Astrocyte of the spinal cord (primary cell): ENCODE results near the gene CRIM1.

Experiments used
- DNase-seq: peaks from one replicate; pipeline ENCODE4 v3.0.0; 2011; ENCODE audit warnings: low read depth, low spot score
- H3K4me3 ChIP-seq: 2 replicates; pipeline ENCODE4 v1.5.1; 2011; ENCODE audit warnings: low read depth, mild to moderate bottlenecking, low read length, moderate library complexity
- in situ Hi-C: cut with HindIII; loops from 2 replicates; pipeline ENCODE4 v1.10.0; 2017; ENCODE audit warnings: low sequenced_read_pairs
- TF ChIP-seq, protein P1 (sequence below): IDR thresholded peaks from 2 replicates; pipeline ENCODE4 v1.5.1; 2012; ENCODE audit warnings: low read depth, mild to moderate bottlenecking, low read length, inconsistent platforms

The CRIM1 gene

DNA sequence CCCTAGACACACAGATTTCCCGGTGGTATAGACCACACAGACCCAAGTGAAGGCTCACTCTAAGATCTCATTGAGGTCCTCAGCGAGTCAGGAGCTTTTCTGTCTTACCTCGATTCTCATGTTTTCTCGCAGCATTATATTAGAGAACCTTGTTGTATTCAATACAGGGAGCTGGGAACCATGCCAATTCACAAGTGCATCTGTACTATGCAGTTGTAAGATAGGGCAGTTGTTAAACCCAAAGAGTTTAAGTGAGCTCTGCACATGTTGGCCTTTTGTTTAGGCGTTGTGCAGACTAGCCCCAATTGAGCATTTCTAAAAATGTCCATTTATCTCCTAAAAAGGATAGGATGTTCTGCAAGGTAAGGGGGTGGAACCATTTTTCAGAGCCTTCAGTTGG is 182.8 kb downstream of the CRIM1 start:
- TF ChIP-seq, protein P1, sequence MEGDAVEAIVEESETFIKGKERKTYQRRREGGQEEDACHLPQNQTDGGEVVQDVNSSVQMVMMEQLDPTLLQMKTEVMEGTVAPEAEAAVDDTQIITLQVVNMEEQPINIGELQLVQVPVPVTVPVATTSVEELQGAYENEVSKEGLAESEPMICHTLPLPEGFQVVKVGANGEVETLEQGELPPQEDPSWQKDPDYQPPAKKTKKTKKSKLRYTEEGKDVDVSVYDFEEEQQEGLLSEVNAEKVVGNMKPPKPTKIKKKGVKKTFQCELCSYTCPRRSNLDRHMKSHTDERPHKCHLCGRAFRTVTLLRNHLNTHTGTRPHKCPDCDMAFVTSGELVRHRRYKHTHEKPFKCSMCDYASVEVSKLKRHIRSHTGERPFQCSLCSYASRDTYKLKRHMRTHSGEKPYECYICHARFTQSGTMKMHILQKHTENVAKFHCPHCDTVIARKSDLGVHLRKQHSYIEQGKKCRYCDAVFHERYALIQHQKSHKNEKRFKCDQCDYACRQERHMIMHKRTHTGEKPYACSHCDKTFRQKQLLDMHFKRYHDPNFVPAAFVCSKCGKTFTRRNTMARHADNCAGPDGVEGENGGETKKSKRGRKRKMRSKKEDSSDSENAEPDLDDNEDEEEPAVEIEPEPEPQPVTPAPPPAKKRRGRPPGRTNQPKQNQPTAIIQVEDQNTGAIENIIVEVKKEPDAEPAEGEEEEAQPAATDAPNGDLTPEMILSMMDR, result no peak
- H3K4me3 ChIP-seq, result no peak overlapping the region
- DNase-seq, result no peak
- in situ Hi-C loops, result no loop called here

DNA sequence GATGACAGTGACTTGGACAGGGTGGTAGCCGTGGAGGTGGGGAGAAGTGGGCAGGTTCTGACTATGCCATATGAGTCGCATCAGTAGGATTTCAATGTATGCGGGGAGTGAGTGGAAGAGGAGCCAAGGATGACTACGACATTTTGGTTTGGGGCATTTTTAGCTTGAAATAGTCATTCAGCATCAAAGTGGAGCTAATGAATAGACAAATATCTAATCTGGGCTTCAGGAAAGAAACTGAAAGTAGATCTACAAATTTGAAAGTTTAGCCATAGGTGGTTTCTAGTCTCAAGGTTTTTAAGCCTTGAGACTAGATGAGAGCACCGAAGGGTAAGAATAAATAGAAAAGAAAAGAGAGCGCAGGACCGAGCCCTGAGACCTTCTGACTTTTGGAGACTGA is 184.1 kb downstream of the CRIM1 start:
- DNase-seq, result no peak
- in situ Hi-C loops, result no loop called here
- H3K4me3 ChIP-seq, result no peak overlapping the region
- TF ChIP-seq, protein P1, result no peak

DNA sequence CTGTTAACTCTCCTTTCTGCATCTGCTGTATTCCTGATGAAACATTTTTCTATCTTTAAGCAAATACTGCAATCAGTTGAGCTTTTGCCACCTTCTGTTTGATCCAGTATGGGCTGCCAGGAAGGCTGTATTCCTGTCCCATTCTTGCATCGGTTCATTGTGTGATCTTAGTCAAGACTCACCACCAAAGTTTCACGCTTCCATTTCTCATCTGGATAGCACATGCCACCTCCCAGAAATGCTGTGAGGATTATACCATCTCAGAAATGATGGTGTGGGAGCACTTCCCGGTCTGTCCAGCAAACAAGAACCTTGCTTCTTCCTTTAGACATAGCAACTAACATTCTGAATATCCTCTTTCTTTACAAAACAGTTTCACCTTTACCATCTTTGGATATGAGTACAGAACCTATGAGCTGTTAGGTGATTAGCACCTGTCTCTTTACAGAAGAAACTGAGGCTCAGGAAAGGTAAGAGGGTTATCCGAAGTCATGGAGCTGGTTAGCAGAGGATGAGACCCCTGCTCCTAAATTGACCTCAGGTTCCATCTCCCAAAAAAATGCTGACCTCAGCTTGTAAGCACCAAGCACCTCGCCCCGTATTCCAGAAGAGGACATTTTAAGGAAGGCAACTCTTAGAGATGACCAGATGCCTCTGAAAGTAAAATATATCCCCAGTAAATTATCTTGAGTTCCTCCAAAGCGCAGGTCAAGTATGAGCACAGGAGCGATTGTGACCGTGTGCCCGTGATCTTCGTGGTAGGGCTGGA is 185.6 kb downstream of the CRIM1 start:
- H3K4me3 ChIP-seq, result no peak overlapping the region
- DNase-seq, result no peak
- in situ Hi-C loops, result no loop called here
- TF ChIP-seq, protein P1, result no peak

DNA sequence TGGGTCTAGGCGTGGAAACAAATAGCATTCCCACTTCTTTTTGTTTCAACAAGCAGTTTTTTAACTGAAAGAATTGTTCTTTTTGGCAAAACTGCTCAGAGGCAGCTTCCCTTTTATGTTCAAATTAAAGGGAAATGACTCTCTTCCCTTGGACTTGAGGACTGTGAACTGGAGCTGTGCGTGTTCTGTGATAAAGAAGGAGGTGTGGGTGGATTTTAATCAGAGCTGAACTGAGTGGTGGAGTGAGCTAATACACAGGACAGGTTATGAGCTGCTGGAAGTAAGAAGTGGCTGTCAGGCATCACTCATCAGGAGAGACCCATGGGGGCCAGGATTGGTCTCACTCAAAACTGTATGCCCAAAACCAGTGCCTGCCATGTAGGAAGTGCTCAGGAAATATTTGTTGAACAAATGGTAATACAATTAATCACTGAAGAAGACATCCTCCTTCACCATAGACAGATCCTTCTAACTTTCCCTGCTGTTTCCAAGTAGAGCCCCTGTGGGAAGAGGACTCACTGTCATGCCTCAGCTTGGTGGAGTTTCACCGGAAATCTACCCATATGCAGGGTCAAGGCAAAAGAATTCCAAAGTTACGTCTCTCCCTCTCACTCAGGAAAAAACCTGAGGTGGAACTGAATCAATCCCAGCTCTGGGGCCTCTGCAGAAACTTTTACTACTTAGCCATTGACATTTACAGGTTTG is 186.5 kb downstream of the CRIM1 start:
- TF ChIP-seq, protein P1, result no peak
- in situ Hi-C loops, result no loop called here
- no peak for DNase-seq
- no peak overlapping the region for H3K4me3 ChIP-seq

DNA sequence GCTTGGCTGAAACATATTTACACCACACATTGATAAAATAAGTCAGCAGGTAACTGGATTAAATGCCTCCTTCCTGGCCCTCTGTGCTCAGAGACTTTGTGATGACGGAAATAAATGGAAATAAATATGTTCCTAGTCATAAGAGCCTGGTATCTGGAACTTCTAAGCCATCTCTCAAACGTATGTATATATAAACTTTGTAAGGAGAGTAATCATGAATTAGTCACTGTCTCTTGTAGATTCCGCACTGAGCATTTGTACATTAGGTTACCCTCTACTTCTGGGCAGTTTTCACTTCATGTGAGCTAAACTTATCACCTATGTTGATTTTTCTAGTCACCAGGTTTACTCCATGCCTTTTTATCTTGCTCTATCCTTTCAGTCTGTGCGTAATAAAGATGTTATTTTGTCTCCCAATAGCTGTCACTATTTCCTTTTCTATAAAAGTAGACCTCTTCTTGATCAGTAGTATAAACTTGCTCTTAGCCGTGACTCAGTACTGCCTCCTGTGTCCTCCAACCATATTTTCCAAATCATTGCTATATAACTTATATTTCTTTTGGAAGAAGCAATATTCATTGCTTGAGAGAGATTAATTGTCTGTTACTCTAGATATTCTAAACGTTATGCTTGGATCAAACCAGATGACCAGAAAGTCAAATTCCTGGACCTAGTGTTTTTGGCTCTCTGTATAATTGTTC is 189.2 kb downstream of the CRIM1 start:
- no peak for DNase-seq
- TF ChIP-seq, protein P1, result peak; percentile 47
- no peak overlapping the region for H3K4me3 ChIP-seq
- in situ Hi-C loops, result no loop called here

DNA sequence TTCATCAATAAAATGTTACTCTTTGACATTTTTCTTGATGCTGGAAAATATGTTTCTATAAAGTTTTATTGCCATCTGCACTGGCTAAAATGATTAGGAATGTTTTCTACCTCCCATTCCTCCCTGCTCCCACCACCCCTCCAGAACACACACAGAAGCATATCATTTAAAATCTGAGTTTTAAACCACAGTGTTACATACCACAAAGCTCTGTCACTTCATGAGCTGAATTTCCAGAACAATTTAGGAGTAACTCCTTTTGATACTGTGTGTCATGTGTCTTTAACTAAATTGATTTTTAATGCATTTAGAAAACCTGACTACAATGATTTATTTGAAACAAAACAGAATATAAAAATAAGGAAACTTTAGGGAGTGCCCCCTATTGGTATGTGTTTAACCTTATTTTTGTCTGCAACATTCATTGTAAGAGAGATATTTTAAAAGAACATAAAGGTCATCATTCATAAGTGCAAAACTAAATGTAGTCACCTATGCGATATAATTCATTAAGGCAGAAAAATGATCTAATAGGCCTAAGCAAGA is 190.4 kb downstream of the CRIM1 start:
- TF ChIP-seq, protein P1, result peak; percentile 4

More for the DNA sequence above, 190.4 kb downstream of the CRIM1 start:
- DNase-seq, result no peak
- no peak overlapping the region for H3K4me3 ChIP-seq
- in situ Hi-C loops, result no loop called here
